Activated T-cell treated with anti-CD3 and anti-CD28 coated beads for 48 hours (primary cell): ENCODE data around the gene NUTM1.
"Not testable (repeated sequence)": the region's sequence is repeated elsewhere in the genome, so short reads cannot be mapped to it uniquely, and the experiment has no call there.

Source experiments
- DNase-seq: peaks from one replicate; pipeline ENCODE4 v3.0.0-alpha.2; 2020; ENCODE audit warnings: low read depth

Gene NUTM1

DNA sequence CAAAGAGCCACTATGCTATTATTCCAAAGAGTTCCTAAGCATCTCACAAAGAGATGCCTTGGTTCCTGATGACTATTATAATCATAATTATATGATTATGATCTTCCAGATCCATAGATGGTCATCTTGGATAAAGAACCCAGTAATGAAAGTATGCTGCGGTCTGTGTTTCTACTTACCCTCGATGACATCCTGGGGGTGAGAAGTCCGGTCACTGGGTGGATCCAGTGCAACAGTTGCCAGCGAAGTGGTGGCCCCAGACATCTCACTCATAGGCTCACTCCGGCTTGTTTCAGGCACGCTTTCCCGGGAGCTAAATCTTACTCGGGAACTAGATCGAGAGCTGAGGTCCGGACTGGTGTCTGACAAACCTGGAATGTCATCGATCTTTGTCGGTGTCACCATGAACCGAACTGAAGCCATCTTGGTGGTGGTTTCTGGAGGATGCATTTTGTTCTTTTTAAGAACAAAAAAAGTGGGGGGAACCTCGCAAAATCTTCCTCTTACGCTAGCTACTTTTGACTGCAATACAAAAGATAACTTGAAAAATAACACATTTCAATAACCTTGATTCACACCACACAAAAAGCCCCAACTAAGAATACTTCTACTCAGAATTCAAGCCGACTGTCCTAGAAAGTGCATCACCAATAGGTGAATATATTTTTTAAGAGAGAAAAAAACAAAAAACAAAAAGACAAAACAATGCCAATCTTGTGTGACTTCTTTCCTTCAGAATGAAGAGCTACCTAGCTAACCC, 6.7 kb upstream of the NUTM1 start:
- DNase-seq, result no peak

DNA sequence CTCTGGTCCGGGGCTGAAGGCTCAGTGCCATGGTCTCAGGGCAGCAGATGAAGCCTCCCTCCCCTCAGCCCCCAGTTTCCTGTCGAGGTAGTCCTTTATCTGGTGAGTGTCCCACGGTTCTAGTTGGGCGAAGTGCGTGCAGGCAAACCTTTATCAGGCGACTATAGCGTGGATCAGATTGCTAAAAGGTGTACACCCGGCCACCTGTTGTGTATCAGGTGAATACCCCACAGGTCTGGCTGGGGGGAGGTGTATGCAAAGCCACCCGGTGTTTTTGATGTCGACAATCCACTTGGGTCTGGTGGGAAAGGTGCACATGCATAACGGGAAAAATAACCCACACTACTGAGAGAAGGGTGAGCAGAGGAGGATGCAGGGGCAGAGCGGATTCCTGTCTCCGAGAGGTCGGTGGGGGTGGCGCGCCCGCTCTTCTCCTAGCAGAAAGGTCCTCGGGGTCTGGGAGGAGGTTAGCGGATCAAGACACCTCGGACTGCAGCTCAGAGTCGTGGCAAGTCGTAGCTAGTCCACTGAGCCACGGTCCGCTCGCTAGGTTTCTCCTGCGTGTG, 6.0 kb upstream of the NUTM1 start:
- no peak for DNase-seq

DNA sequence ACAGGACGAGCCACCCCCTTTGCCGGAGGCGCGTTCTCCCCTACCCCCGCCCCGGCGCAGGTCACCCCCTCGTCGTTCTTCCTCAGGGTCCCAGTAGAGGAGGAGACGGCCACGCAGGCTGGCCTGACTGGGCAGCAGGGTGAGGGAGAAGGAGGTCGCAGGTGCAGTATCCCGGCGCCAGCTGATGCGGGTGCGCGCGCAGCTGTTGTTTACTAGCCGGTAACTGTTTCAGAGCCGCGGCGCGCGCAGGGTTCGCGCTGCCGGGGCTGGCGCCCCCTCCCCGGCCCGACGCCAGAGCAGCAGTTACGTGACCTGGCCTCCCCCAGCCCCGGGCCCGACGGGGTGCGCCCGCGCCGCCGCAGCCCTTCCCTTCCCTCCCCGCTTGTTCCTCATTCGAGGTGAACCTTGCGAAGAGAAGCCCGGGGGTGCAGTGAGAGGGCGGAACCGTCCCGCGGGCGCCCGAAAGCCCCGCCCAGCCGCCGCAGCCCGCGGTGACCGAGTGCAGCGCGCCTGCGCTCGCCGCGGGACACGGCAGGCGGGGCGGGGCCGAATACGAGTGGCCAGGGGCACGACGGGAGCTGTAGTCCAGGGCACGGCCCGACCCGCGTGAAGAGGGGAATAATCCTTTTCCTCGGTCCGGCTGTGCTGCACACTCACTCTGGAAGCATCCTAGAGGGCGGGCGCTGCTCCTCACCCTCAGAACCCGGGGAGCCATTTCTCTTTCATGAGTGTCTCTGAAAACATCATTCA, 5.4 kb upstream of the NUTM1 start, which contains the start of gene SLC12A6:
Gene SLC12A6 (minus strand): TSS at position 225 of the 750 bp plus-strand sequence. CDS start 1,101 bp downstream, outside the sequence.
- DNase-seq, result peak; percentile 92

DNA sequence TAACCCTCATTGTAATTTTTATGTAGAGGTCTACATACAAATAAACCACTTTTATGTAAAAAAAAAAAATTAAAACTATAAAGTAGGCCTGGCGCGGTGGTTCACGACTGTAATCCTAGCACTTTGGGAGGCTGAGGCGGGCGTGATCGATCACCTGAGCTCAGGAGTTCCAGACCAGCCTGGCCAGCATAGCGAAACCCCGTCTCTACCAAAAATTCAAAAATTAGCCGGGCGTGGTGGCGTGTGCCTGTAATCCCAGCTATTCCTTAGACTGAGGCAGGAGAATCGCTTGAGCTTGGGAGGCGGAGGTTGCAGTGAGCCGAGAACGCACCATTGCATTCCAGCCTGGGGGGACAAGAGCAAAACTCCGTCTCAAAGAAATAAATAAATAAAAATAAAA, 4.8 kb upstream of the NUTM1 start:
- DNase-seq, result no peak

DNA sequence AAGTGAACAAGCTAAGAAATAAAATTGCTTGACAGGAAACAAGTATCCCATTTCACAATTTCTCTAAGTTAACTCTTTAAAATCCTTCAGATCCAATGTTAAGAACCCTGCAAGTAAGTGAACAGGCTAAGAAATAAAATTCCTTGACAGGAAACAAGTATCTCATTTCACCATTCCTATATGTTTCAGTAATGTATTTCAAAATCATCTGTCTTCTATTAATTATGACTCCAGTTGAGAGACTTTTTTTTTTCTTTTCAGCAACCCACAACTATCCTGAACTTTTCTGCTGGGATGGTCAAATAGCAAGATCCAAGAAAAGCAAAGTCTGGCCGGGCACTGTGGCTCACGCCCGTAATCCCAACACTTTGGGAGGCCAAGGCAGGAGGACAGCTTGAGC, 3.2 kb upstream of the NUTM1 start:
- DNase-seq, result no peak

DNA sequence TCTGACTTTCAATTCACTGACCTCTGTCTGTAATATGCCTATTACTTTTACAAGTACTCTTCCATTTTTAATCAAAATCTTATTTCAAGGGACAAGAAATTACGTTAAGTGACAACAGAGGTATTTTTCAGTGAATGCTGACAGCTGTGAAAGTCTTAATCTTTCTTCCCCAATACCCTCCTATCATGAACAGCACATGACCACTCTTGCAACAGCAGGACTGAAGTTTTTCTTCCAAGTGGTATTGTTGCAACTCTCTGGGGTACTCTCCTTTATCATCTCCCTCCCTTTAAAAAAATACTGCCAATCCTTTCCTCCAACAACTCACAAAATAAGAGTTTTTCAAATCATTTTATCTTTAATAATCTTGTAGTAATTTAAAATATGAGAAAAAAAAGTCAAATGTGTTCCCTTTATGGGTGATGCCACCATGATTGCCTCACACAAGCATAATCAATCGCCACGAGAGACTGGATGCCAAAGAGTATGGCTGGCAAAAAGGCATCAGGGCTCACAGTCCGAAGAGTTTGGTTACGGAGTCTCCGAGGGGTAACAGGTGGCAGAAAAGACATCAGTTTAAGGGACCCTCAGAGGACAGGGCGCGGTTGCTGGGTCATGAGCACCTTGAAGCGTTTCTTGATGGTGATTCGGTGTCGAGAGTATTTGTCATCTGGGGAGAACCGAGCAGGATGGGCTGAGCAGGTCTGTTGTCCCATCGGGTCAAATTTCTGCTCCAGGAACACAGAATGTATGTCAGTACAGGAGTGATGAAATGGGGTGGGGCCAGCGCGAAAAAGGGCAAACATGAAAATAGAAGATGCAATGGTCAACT, 1.5 kb upstream of the NUTM1 start:
- DNase-seq, result no peak

DNA sequence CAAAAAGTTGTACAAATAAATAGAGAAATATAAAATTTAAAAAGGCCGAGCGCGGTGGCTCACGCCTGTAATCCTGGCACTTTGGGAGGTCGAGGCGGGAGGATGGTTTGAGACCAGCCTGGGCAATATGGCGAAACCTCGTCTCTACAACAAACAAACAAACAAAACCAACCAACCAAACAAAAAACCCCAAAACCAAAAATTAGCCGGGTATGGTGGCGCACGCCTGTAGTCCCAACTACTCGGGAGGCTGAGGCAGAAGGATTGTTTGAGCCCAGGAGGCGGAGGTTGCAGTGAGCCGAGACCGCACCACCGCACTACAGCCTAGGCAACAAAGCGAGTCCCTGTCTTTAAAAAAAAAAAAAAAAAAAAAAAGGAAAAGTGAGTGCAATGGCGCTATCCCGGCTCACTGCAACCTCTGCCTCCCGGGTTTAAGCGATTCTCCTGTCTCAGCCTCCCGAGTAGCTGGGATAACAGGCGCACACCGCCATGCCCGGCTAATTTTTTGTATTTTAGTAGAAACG, 840 bp upstream of the NUTM1 start:
- not testable (repeated sequence) for DNase-seq

DNA sequence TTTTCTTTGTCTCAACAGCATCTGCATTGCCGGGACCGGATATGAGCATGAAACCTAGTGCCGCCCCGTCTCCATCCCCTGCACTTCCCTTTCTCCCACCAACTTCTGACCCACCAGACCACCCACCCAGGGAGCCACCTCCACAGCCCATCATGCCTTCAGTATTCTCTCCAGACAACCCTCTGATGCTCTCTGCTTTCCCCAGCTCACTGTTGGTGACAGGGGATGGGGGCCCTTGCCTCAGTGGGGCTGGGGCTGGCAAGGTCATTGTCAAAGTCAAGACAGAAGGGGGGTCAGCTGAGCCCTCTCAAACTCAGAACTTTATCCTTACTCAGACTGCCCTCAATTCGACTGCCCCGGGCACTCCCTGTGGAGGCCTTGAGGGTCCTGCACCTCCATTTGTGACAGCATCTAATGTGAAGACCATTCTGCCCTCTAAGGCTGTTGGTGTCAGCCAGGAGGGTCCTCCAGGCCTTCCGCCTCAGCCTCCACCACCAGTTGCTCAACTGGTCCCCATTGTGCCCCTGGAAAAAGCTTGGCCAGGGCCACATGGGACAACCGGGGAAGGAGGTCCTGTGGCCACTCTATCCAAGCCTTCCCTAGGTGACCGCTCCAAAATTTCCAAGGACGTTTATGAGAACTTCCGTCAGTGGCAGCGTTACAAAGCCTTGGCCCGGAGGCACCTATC, 5.0 kb downstream of the NUTM1 start:
- no peak for DNase-seq

DNA sequence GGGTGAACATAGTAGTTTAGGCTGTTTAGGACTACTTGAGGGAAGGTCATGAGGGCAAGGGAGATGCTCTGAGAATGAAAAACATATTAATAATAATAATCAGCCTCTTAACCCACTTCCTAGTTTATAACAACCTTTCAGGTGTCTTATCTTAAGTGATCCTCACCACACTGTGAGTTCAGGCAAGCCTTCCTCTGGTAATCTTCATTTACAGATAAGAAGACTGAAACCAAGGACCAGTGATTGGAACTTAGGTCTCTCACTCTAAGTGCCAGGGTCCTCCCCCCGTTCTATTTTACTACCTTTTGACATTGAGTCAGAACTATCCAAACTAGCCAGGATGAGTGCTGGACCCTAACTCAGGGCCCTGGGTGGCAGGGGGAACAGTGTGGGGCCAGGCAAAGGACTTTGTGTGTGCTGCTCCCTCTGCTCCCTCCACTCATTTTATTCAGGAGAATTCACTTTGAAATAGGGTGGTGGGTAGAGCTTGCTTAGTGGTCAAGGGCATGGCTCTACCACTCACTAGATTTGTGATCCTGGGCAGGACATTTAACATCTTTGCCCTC, 5.7 kb downstream of the NUTM1 start:
- no peak for DNase-seq

DNA sequence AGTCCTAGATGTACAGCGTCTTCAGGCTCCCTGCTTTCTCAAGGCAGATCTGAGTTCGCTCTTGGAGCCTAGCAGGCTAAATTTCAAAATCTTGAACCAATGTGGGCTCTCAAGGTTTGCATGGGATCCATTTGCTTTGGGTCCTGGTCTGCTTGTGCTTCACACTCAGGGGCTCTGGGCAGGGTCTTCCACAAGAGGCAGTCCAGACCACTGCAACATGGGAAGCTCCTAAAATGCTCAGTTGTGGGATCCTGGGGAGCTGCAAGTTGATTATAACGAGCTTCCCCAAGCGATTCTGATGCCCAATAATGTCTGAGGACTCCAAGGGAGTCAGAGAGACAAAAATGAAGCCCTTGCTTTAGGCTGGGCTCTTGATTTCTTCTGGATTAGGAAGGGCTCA, 6.7 kb downstream of the NUTM1 start:
- no peak for DNase-seq

DNA sequence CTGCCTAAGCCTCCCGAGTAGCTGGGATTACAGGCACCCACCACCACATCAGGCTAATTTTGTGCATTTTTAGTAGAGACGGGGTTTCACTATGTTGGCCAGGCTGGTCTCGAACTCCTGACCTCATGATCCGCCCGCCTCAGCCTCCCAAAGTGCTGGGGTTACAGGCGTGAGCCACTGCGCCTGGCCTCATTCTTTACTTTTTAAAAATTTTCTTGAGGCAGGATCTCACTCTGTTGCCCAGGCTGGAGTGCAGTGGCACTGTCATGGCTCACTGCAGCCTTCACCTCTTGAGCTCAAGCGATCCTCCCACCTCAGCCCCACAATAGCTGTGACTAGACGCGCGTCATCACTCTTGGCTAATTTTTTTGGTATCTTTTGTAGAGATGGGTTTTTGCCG, 9.9 kb downstream of the NUTM1 start:
- DNase-seq, result not testable (repeated sequence)

DNA sequence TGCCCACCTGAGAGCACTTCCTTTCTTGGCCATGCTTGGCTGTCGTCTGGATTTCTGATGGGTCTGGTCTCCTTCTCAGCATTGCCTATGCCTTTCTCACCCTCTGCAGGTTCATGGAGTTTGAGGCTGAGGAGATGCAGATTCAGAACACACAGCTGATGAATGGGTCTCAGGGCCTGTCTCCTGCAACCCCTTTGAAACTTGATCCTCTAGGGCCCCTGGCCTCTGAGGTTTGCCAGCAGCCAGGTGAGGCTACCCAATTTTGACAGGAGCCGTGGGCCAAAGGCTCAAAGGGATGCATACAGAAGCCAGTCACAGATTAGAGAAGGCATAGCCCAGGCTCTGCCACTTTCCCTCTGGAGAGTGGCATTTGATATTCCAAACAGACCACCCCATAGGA, 10.5 kb downstream of the NUTM1 start:
- no peak for DNase-seq

DNA sequence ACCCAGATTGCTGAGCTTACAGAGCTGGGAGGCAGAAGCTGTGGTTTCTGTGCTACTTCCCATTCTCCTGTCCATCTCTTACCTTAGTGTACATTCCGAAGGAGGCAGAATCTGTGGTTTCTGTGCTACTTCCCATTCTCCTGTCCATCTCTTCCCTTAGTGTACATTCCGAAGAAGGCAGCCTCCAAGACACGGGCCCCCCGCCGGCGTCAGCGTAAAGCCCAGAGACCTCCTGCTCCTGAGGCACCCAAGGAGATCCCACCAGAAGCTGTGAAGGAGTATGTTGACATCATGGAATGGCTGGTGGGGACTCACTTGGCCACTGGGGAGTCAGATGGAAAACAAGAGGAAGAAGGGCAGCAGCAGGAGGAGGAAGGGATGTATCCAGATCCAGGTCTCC, 11.2 kb downstream of the NUTM1 start:
- no peak for DNase-seq

DNA sequence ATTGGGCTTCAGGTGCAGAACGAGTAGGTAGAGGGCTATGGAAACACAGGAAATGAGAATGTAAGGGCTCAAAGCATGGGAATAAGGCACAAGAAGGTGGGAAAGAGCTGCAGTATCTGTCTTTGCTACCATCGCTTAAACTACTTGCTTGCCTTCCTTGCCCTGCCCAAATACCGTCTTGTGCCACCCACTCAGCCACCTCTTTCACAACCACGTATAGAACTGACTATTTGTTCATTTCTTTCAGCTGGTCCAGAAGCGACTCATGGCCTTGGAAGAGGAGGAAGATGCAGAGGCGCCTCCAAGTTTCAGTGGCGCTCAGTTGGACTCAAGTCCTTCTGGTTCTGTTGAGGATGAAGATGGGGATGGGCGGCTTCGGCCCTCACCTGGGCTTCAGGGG, 12.1 kb downstream of the NUTM1 start:
- DNase-seq, result no peak

DNA sequence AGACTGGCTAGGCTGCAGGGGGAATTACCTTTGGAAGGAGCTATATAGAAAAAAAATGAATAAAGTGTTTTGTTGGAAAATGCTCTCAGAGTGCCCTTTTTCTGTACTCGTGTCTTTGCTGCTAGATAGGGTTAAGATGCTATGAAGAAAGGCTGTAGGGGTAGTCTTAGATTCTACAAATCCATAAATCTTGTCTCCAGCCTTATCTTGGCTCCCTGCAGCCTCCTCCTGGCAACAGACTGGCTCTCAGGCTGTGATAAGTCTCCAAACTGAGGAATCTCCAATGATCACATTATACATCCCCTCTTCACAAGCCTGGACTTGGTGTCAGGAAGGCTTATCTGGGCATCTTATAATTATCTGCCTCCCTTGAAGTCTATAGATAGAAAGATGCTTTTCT, 14.5 kb downstream of the NUTM1 start:
- no peak for DNase-seq

DNA sequence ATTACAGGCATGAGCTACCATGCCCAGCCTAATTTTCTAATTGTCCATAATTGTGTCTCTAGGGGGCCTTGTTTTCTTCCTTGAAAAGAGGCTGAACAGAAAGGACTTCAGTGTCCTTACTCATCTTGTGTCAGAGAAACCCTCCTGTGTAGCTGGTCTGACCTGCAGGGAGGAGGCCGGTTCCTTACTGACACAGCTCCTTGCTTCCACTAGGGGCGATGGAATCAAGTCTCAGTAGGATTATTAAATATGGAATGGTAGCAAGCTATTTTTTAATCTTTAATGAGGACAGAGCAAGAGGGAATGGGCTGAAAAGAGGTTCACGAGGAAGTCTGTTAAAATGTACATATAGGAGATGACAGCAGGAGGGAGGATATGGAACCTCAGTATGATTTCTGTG, 15.3 kb downstream of the NUTM1 start:
- no peak for DNase-seq

DNA sequence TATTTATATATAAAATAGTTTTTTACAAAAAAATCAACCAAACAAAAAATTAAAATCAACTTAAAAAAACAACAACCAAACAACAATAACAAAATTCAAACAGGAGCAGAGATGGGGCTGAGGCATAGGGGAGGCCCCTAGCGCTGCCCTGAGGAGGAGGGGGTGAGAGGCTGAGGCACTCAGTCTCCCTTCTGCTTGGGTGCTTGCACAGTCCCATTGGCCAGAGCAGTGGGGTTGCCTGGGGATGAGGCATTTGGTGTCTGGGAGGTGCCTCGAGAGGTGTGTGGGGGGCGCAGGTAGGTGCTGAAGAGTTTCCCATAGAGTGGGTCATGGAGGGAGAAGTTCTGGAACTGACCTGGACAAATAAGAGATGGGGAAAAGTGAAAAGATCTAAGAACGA, 15.8 kb downstream of the NUTM1 start:
- DNase-seq, result no peak

DNA sequence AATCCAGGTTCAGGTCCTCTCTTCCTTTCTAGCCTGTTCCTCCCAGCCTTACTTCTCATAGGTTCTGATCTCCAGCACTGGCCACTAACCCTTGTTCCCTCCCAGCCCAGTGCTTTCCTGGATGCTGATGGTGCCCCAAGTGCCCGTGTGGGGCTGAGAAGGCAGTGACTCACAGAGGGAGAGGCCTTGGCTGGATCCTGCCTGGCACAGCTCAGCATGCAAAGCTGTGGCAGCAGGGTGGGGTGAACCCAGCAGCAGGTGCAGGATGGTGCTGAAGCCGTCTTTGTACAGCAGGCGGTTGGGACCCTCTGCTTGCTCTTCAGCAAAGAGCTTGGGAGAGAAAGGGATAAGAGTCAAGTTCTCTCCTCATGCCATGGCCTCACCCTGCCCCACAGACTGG, 16.3 kb downstream of the NUTM1 start:
- no peak for DNase-seq

DNA sequence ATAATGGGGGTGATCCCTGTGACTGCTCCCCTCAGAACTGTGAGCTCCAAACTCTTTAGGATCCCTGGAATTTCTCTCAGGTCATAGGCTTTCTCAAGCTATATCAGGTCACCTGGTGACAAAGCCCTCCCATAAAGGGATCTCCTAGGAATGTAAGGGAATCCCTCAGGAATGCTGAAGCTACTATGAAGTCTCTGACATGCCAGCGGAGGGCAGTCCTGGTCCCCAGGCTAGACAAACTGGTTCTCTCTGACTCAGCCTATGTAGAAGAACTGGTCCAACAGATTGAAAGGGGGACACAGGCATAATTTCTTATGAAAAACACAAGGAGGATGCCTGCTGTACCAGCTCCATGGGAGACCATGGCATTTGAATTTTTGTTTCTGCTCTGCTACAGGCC, 17.2 kb downstream of the NUTM1 start:
- DNase-seq, result no peak

DNA sequence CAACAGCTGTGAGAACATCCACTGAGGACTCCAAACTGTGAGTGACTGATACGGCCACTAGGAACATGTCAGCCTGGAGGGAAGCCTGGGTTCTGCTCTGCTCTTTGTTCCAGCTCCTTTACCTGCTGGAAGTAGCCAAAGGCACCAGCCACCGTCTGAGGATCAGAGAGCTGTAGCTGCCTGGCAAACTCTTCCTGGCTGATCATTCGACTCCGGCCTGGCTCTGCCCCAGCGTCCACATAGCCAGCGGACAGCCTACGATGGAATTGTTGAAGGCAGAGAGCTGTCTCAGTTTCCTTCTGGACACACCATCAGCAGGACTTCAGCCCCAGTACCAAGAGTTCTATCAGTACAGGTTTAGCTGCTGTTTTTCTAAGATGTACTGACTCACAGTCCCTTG, 18.2 kb downstream of the NUTM1 start:
- DNase-seq, result no peak
